Endothelial cell of umbilical vein (primary cell): ENCODE data around the gene CIAO1. TPM values are rescaled to one million over a fixed set of nuclear protein-coding genes. Genes with fewer than 3 reads are reported as not detected.

ENCODE experiments used
- BruUV-seq: library from RNA; stranded (reverse); fragments of 400-500 nt; replicated peaks from 2 replicates; lab custom pipeline; 2021; lab: Mats Ljungman, UMichigan
- CTCF ChIA-PET: fragments of 300-600, 350-600 bp; sonication (Branson Sonifier 250); formaldehyde crosslinking; loops from one replicate; lab custom pipeline; 2021; ENCODE audit warnings: antibody characterized with exemption, inconsistent platforms; lab: Charles Lee
- POLR2A ChIA-PET: fragments of 300-600, 350-600 bp; sonication (Branson Sonifier 250); formaldehyde crosslinking; loops from one replicate; lab custom pipeline; 2021; ENCODE audit warnings: antibody characterized with exemption, inconsistent platforms; lab: Charles Lee
- DNase-seq: peaks from one replicate; pipeline ENCODE4 v3.0.0-alpha.2; 2011; ENCODE audit warnings: low read depth, low spot score
- FAIRE-seq: peaks from 2 replicates; lab custom pipeline; 2011; peaks lifted over from hg19 to GRCh38; lab: Jason Lieb, UNC
- H2AFZ ChIP-seq: 2 replicates; pipeline ENCODE4 v1.6.0; 2012; ENCODE audit warnings: low read depth, low read length, control low read depth, inconsistent platforms
- H3K27ac ChIP-seq: 2 replicates; pipeline ENCODE4 v1.5.1; 2011; ENCODE audit warnings: low read depth, mild to moderate bottlenecking, control low read depth, low read length, moderate library complexity; ENCODE audit not compliant: insufficient read depth
- H3K27me3 ChIP-seq, 2 experiments: 2 replicates each; pipeline versions ENCODE4 v1.6.0 to v1.6.1; 2011; ENCODE audit warnings: low read length in 2 of 2, mixed read lengths in 1 of 2; ENCODE audit not compliant: control insufficient read depth in 2 of 2, insufficient read depth in 2 of 2
- H3K36me3 ChIP-seq, 2 experiments: 2 replicates in 1 of 2; 3 replicates in 1 of 2; pipeline ENCODE4 v1.5.1; 2011; ENCODE audit warnings: low read length in 2 of 2, mild to moderate bottlenecking in 1 of 2, moderate library complexity in 1 of 2; ENCODE audit not compliant: control insufficient read depth in 2 of 2, insufficient read depth in 2 of 2; ENCODE audit errors: extremely low read depth in 1 of 2
- H3K4me1 ChIP-seq: 3 replicates; pipeline ENCODE4 v1.5.1; 2011; ENCODE audit warnings: mild to moderate bottlenecking, low read length; ENCODE audit not compliant: control insufficient read depth, insufficient read depth; ENCODE audit errors: extremely low read depth
- H3K4me2 ChIP-seq: 2 replicates; pipeline ENCODE4 v1.6.1; 2011; ENCODE audit warnings: low read length, control low read depth, mixed read lengths; ENCODE audit not compliant: insufficient read depth
- H3K4me3 ChIP-seq, 3 experiments: fragments of 200-600 bp in 1 of 3; sonication (generic), shearing (Covaris generic) in 1 of 3; replicated peaks in 1 of 3; 2 replicates each; pipeline ENCODE4 v1.5.1; 2011 to 2016; ENCODE audit warnings: control low read depth in 3 of 3, low read length in 3 of 3, mild to moderate bottlenecking in 2 of 3, inconsistent platforms in 1 of 3, low read depth in 1 of 3, moderate library complexity in 1 of 3; ENCODE audit not compliant: insufficient read depth in 1 of 3
- H3K79me2 ChIP-seq: 2 replicates; pipeline ENCODE4 v1.6.0; 2012; ENCODE audit warnings: low read length, inconsistent platforms; ENCODE audit not compliant: control insufficient read depth, insufficient read depth
- H3K9ac ChIP-seq: replicated peaks from 2 replicates; pipeline ENCODE3; 2011; ENCODE audit warnings: low read length, control low read depth; ENCODE audit not compliant: insufficient read depth; ENCODE audit errors: extremely low read depth
- H3K9me1 ChIP-seq: replicated peaks from 3 replicates; pipeline ENCODE4 v1.6.0; 2011; ENCODE audit warnings: mild to moderate bottlenecking, low read length; ENCODE audit not compliant: control insufficient read depth, insufficient read depth; ENCODE audit errors: extremely low read depth
- H3K9me3 ChIP-seq: replicated peaks from 2 replicates; pipeline ENCODE4 v1.5.1; 2012; ENCODE audit warnings: low read length, inconsistent platforms; ENCODE audit not compliant: control insufficient read depth, insufficient read depth
- H4K20me1 ChIP-seq: replicated peaks from 2 replicates; pipeline ENCODE3; 2011; ENCODE audit warnings: mild to moderate bottlenecking, low read length; ENCODE audit not compliant: control insufficient read depth, insufficient read depth; ENCODE audit errors: extremely low read depth
- CTCF ChIP-seq, 2 donors: IDR thresholded peaks; 1 replicate in 1 of 2; 2 replicates in 1 of 2; pipeline ENCODE4 v1.5.1; 2011; ENCODE audit warnings: low read length in 2 of 2, mild to moderate bottlenecking in 2 of 2, moderate library complexity in 2 of 2, control low read depth in 1 of 2, inconsistent platforms in 1 of 2, low read depth in 1 of 2; ENCODE audit not compliant: insufficient read depth in 1 of 2; ENCODE audit errors: extremely low read depth in 1 of 2
- EZH2 ChIP-seq: IDR thresholded peaks from 2 replicates; pipeline ENCODE4 v1.6.1; 2012; ENCODE audit warnings: borderline replicate concordance, low read depth, mild to moderate bottlenecking, moderate library complexity, low read length, inconsistent platforms; ENCODE audit not compliant: severe bottlenecking
- FOS ChIP-seq: IDR thresholded peaks from 2 replicates; pipeline ENCODE4 v1.6.1; 2011; ENCODE audit warnings: mild to moderate bottlenecking, low read length, moderate library complexity, borderline replicate concordance; ENCODE audit not compliant: insufficient read depth
- GATA2 ChIP-seq: IDR thresholded peaks from 2 replicates; pipeline ENCODE4 v1.7.0; 2011; ENCODE audit warnings: low read depth, mild to moderate bottlenecking, moderate library complexity, mixed read lengths, low read length; ENCODE audit not compliant: insufficient read length, insufficient read depth
- JUN ChIP-seq: IDR thresholded peaks from 2 replicates; pipeline ENCODE4 v1.6.1; 2011; ENCODE audit warnings: borderline replicate concordance, low read depth; ENCODE audit not compliant: insufficient read length, insufficient read depth
- MAX ChIP-seq: IDR thresholded peaks from 2 replicates; pipeline ENCODE4 v1.6.1; 2011; ENCODE audit not compliant: insufficient read depth, insufficient read length
- MYC ChIP-seq: IDR thresholded peaks from one replicate; pipeline ENCODE4 v1.6.1; 2011; ENCODE audit warnings: mild to moderate bottlenecking, low read depth, low read length
- POLR2A ChIP-seq: IDR thresholded peaks from 2 replicates; pipeline ENCODE4 v1.6.1; 2012; ENCODE audit warnings: low read depth, mild to moderate bottlenecking, control low read depth, low read length
- POLR2AphosphoS5 ChIP-seq: IDR thresholded peaks from 2 replicates; pipeline ENCODE4 v1.6.1; 2012; ENCODE audit warnings: low read depth, mild to moderate bottlenecking, control low read depth, low read length, moderate library complexity; ENCODE audit not compliant: insufficient read depth
- dilution Hi-C: fragments of 300-500 bp; cut with MboI; formaldehyde crosslinking; loops from one replicate; pipeline ENCODE4 v1.15.0; 2019; ENCODE audit warnings: low sequenced_read_pairs; ENCODE audit not compliant: extremely low pct_ligation_motif_present
- intact Hi-C: fragments of 100-400 bp; cut with micrococcal nuclease; formaldehyde crosslinking; loops from one replicate; pipeline ENCODE4 v1.10.0; 2022
- polyA plus RNA-seq, 4 experiments: library from polyadenylated mRNA; depleted of rRNA in 3 of 4; stranded (reverse) in 3 of 4; unstranded in 1 of 4; fragments of >200 nt; gene quantifications; 2 replicates each; pipeline versions ENCODE4 v1.2.1 to v1.2.3, GENCODE V29; 2011 to 2012; ENCODE audit warnings: missing spikeins in 1 of 4
- total RNA-seq: library from RNA; stranded (reverse); gene quantifications from 2 replicates; pipeline ENCODE4 v1.2.3, GENCODE V29; 2021

The CIAO1 gene
- total and polyA plus RNA-seq, 2 donors (not counting 3 experiments of a cell fraction or from before 2014, with no cell fraction given) = 70.7 to 119 TPM

- Histone ChIP-seq H3K9me1 (no peaks in the 10 kb centered on the region), H3K4me1 (no peaks in the 10 kb centered on the region), H3K4me3 (no peak overlapping the region), H2AFZ (no peak overlapping the region), H3K4me2 (no peak overlapping the region), H3K36me3 (no peaks in the 10 kb centered on the region), H3K27ac (no peak overlapping the region), H3K27me3 (no peaks in the 10 kb centered on the region), H4K20me1 (no peaks in the 10 kb centered on the region), H3K9me3 (no peaks in the 10 kb centered on the region), H3K79me2 (no peaks in the 10 kb centered on the region), H3K9ac (no peak overlapping the region)
- DNase-seq (no peak), FAIRE-seq (no peak)
- TF ChIP-seq POLR2AphosphoS5 (no peak), POLR2A (no peak), CTCF (IDR thresholded peaks at IDR 0.05; ENCODE audit: extremely low read depth in 1 of 2, insufficient read depth in 1 of 2, low read depth in 1 of 2, low read length in 2 of 2) (no peak), JUN (no peak), MYC (no peak), FOS (no peak), GATA2 (no peak), EZH2 (no peak), MAX (no peak)
- POLR2A ChIA-PET = interaction anchor here (2.0 kb wide), 1 partner anchor 17 kb away, joined by 5 read pairs; the partner anchor contains the start of gene STARD7
- dilution Hi-C loops (no loop called here), intact Hi-C loops (no loop called here)
- CTCF ChIA-PET = interaction anchor here (1.5 kb wide), 1 partner anchor 108 kb away, joined by 3 read pairs; no protein-coding TSS in a partner anchor
- BruUV-seq = no TSS peak
Observed at GRCh38 chr2:96225016-96225533, 41.0 kb upstream of the CIAO1 start.
